PC-3 (cell line): ENCODE data around the gene GJA3. TPM values are rescaled to one million over a fixed set of nuclear protein-coding genes. Genes with fewer than 3 reads are reported as not detected.

Experiments used
- ATAC-seq: fragments of 200-7000 bp; cut with Tn5 transposase; 2 replicates; pipeline ENCODE4 v1.9.1; 2020; ENCODE audit warnings: mild to moderate bottlenecking, moderate library complexity
- BruUV-seq: library from RNA; stranded (reverse); fragments of 400-500 nt; replicated peaks from 2 replicates; lab custom pipeline; 2021; lab: Mats Ljungman, UMichigan
- CTCF ChIA-PET: fragments of 300-600 bp; sonication (Branson Sonifier 250); formaldehyde crosslinking; loops from one replicate; lab custom pipeline; 2022; ENCODE audit warnings: antibody characterized with exemption; lab: Charles Lee
- POLR2A ChIA-PET: fragments of 300-600 bp; sonication (Branson Sonifier 250); formaldehyde crosslinking; loops from one replicate; lab custom pipeline; 2022; ENCODE audit warnings: antibody characterized with exemption; ENCODE audit not compliant: unreplicated experiment; lab: Charles Lee
- DNase-seq: peaks from one replicate; pipeline ENCODE4 v3.0.0-alpha.2; 2015
- H2AFZ ChIP-seq: fragments of 300-600 bp; sonication (generic); 2 replicates; pipeline ENCODE4 v1.6.0; 2016; ENCODE audit warnings: antibody characterized with exemption, low read length
- H3F3A ChIP-seq: fragments of 300-600 bp; sonication (generic); one replicate; pipeline ENCODE4 v1.6.0; 2017; ENCODE audit warnings: antibody characterized with exemption, low read length, control low read depth, mild to moderate bottlenecking; ENCODE audit not compliant: unreplicated experiment
- H3K27ac ChIP-seq: fragments of 300-600 bp; sonication (generic); 2 replicates; pipeline ENCODE4 v1.5.1; 2016; ENCODE audit warnings: mild to moderate bottlenecking, low read length
- H3K27me3 ChIP-seq: fragments of 300-600 bp; sonication (generic); 2 replicates; pipeline ENCODE4 v1.6.1; 2016; ENCODE audit warnings: low read length, mixed read lengths
- H3K36me3 ChIP-seq: fragments of 300-600 bp; sonication (generic); 2 replicates; pipeline ENCODE4 v1.6.1; 2016; ENCODE audit warnings: low read depth, mixed run types, low read length, mixed read lengths
- H3K4me1 ChIP-seq: fragments of 300-600 bp; sonication (generic); 2 replicates; pipeline ENCODE4 v1.5.1; 2016; ENCODE audit warnings: low read length; ENCODE audit not compliant: insufficient read depth
- H3K4me2 ChIP-seq: fragments of 300-600 bp; sonication (generic); 2 replicates; pipeline ENCODE4 v1.6.0; 2016; ENCODE audit warnings: low read length
- H3K4me3 ChIP-seq: fragments of 300-600 bp; sonication (generic); 2 replicates; pipeline ENCODE4 v1.5.1; 2016; ENCODE audit warnings: mild to moderate bottlenecking, low read length, mixed read lengths
- H3K79me2 ChIP-seq: fragments of 300-600 bp; sonication (generic); 2 replicates; pipeline ENCODE4 v1.6.1; 2017; ENCODE audit warnings: low read length, mixed read lengths
- H3K9ac ChIP-seq: fragments of 300-600 bp; sonication (generic); 2 replicates; pipeline ENCODE4 v1.6.0; 2016; ENCODE audit warnings: mild to moderate bottlenecking, low read length
- H3K9me2 ChIP-seq: fragments of 300-600 bp; sonication (generic); replicated peaks from 2 replicates; pipeline ENCODE4 v1.6.1; 2016; ENCODE audit warnings: mixed run types, low read length, mixed read lengths
- H3K9me3 ChIP-seq: fragments of 300-600 bp; sonication (generic); 2 replicates; pipeline ENCODE4 v1.6.1; 2016; ENCODE audit warnings: low read length, mixed read lengths
- H4K20me1 ChIP-seq: fragments of 300-600 bp; sonication (generic); 2 replicates; pipeline ENCODE4 v1.6.1; 2016; ENCODE audit warnings: low read length, mixed read lengths
- CTCF ChIP-seq: fragments of 300-600 bp; sonication (generic); conservative IDR thresholded peaks from 2 replicates; pipeline ENCODE4 v1.5.1; 2017; ENCODE audit warnings: antibody characterized with exemption, low read depth, mild to moderate bottlenecking, low read length
- EZH2phosphoT487 ChIP-seq: fragments of 300-600 bp; sonication (generic); IDR thresholded peaks from 2 replicates; pipeline ENCODE4 v1.6.1; 2018; ENCODE audit warnings: mild to moderate bottlenecking, antibody characterized with exemption, low read length, borderline replicate concordance
- intact Hi-C: fragments of 100-400 bp; cut with micrococcal nuclease; formaldehyde crosslinking; loops from 2 replicates; pipeline ENCODE4 v1.9.0; 2023
- total RNA-seq: library from RNA; depleted of rRNA; stranded (reverse); fragments of >200 nt; gene quantifications from 2 replicates; pipeline ENCODE4 v1.2.3, GENCODE V29; 2014; rRNA removed

GJA3 gene
- total RNA-seq, 1 experiment from 2014 or later = 0.55 TPM

GRCh38 chr13:20090349-20090748 is 70.5 kb downstream of the GJA3 start:
- intact Hi-C loops = loop anchor here (1.0 to 2.0 kb wide), 2 partner anchors 36 to 73 kb away; no protein-coding TSS in a partner anchor
- Histone ChIP-seq H3K36me3 (peaks cover 6% of the 10 kb centered on the region; the same call in 1 of the 2 replicates), H3K9me3 (no peaks in the 10 kb centered on the region), H2AFZ (no peak overlapping the region), H3K4me2 (no peak overlapping the region), H3F3A (no peaks in the 10 kb centered on the region), H3K9me2 (no peaks in the 10 kb centered on the region), H3K79me2 (no peaks in the 10 kb centered on the region), H3K27me3 (no peaks in the 10 kb centered on the region), H3K4me1 (no peaks in the 10 kb centered on the region), H4K20me1 (no peaks in the 10 kb centered on the region), H3K9ac (no peak overlapping the region), H3K4me3 (no peak overlapping the region), H3K27ac (no peak overlapping the region)
- POLR2A ChIA-PET = no interaction called here
- DNase-seq = peak; percentile 43
- peak; percentile 71 for ATAC-seq
- no TSS peak for BruUV-seq
- TF ChIP-seq EZH2phosphoT487 (no peak), CTCF (peak; percentile 62; the same call in 1 of the 2 replicates)
- CTCF ChIA-PET = interaction anchor here (0.7 kb wide), 1 partner anchor 398 kb away, joined by 4 read pairs; no protein-coding TSS in a partner anchor

Other genes with a start within 250 kb of the GJA3 start
- 32.6 and 34.7 TPM in 2 replicates for gene ZMYM2, start 202.3 kb downstream of the GJA3 start, total RNA-seq
- gene GJB2, start 31.9 kb upstream of the GJA3 start, total RNA-seq = 46.5 and 53.0 TPM in 2 replicates
- 0.52 and 0.84 TPM in 2 replicates for gene GJB6, start 71.3 kb upstream of the GJA3 start, total RNA-seq